ENCODE measurements around the gene MED13L.

- TF ChIP-seq, protein P1, sequence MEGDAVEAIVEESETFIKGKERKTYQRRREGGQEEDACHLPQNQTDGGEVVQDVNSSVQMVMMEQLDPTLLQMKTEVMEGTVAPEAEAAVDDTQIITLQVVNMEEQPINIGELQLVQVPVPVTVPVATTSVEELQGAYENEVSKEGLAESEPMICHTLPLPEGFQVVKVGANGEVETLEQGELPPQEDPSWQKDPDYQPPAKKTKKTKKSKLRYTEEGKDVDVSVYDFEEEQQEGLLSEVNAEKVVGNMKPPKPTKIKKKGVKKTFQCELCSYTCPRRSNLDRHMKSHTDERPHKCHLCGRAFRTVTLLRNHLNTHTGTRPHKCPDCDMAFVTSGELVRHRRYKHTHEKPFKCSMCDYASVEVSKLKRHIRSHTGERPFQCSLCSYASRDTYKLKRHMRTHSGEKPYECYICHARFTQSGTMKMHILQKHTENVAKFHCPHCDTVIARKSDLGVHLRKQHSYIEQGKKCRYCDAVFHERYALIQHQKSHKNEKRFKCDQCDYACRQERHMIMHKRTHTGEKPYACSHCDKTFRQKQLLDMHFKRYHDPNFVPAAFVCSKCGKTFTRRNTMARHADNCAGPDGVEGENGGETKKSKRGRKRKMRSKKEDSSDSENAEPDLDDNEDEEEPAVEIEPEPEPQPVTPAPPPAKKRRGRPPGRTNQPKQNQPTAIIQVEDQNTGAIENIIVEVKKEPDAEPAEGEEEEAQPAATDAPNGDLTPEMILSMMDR (IDR thresholded peaks at IDR 0.05): no peak
- TF ChIP-seq POLR2A (IDR thresholded peaks at IDR 0.05): no peak
Measured at GRCh38 chr12:115918763-115919162, 358.7 kb downstream of the MED13L start.
